Measurements from ENCODE around the gene KLK5.
"Not testable (repeated sequence)": the region's sequence is repeated elsewhere in the genome, so short reads cannot be mapped to it uniquely, and the experiment has no call there.

The KLK5 gene

DNA sequence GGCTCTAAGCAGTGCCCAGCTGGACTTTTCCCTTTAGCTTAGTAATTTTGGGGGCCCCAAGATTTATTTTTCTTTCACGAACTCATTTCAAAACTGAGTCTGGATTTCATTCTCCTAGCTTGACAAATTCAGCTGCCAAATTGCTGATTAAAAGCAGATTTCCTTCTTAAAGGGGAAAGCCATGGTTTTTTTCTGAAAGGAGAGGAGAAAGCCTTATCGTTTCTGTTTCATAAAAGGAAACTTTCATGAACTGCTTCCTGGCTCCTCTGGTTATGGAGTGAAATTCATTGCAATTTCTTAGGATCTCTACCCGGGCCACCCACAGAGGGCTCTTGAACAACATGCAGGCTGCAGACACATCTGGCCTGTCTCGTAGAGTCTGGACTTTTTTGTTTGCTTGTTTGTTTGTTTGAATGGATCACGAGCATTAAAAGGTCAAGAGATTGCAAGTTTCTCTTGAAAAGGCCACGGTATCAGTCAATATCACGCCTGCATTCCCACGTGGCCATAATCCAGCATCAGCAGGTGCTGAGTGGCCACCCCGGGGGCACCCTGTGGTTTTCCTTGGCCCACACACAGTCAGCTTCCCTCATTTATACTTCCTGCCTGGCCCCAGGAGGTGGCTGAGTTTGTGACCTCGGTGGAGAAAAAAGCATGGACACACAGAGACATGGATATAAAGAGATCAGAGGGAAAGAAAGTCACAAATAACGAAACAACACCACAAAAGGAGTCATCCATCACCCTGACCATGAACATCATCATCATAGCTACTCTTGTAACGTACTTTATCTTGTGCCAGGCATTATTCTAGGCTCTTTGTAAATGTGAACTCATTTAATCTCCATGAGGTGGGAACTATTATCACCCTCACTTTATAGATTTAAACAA is 31.2 kb downstream of the KLK5 start:
- peak; percentile 24 to 37 for ATAC-seq

DNA sequence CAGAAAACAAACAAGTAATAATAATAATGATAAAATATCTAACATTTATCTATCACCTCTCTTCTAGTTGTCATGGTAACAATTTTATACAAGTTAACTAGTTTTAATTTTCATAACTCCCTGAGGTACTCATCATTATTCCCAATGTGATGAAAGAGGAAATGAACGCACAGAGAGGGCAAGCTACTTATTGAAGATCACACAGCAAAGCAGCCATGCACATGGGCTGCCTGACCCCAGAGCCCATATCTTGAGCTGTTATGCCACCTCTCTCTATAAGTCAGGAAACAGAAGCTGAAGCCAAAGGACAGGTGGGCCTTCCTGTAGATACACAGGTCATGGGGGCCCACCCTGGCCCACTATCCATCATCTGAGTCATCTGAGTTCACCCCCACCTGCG is 36.8 kb downstream of the KLK5 start:
- no peak for ATAC-seq

DNA sequence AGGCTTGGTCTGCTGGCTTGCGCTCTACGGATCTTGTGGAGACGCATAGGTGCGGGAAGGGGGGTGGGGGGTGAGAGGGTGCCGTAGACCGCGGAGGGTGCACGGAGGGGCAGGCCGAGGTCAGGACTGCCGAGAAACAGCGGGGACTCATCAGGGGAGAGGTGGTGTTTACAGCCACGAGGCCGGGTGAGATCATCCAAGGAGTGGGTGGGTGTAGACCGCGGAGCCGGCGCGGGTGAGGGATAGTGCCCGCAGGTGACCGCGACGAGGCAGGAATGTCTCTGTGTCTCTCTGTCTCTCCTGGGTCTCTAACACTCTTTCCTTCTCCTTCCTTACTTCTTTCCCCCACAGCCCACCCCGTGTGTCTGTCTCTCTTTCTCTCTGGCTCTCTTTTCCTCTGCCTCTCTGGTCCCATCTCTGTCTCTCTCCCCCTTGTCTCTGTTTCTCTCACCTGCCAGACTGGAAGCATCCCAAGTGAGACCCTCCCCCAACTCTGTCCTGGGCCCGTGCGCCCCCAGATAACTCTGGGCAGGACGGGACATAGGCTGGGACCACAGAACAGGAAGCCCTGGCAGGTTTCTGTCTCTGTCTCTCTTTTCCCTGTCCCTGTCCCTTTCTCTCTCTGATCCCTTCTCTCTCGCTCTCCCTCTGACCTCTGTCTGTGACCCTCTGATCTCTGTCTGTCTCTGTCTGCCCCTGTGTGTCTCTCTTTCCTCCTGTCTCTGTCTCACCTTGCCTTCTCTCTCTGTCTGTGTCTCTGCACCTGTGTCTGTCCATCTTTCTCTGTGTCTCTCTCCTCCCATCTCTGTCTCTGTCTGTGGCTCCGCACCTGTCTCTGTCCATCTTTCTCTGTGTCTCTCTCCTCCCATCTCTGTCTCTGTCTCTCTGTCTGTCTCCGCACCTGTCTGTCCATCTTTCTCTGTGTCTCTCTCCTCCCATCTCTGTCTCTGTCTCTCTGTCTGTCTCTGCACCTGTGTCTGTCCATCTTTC is 39.8 kb downstream of the KLK5 start:
- ATAC-seq: peak; percentile 53 to 59

DNA sequence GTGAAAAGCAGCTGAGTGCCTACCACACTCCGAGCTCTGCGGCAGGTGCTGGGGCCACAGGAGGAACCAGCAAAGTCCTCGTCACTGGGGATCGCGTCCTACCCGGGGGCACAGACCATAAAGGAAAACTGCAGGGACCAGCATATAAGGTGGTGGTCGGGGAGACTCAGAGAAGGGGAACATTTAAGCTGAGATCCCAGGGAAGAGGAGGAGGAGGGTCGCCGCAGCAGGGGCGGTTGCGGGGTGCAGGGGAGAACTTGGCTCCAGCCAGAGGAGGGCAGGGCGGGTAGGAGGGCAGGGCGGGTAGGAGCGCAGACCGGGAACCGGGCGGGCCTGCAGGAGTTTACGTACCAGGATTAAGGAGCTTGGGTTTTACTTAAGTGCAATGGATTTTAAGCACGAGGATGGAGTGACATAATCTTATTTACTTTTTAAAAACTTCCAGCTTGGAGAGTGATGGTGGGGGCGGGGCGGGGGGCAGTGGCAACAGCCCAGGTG is 40.7 kb downstream of the KLK5 start:
- ATAC-seq: no peak

DNA sequence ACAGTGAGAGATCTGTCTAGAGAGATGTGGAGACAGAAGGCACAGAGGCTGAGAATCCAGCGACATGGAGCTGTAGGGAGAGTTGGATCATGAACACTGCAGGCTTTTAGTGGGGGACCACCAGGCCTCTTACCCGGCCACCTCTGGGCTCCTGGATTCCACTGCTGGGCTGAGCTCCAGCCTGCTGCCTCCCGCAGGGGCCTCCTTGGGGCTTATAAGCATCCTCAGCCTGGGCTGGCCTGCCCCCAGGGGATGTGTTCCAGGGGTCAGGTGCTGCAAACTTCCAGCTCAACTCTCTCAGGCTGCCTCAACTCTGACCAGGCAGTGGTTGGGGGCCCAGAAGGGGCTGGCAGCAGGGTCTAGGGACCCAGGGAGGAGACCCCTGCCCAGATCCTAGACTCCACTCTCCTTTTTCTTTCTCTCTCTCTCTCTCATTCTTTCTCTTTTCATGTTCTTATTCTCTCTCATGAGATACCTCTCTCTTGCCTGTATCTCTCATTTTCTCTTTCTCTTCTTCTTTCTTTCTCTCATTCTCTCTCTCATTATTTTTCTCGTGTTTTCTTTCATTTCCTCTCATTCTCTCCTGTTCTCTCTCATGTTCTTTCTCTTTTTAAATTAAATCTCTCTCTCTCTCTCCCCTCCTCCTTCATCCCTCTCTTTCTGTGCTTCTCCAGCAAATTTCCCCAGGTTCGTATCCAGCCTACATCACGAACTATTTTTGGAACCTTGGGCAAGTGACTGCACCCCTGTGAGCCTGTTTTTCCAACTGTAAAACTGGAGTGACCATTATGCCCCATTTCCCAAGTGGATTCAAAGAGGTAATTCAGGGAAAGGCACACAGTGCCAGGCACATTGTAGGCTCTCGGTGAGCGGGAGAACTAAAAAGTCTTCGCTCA is 41.4 kb downstream of the KLK5 start, which contains the start of gene KLK4:
Gene KLK4 (minus strand): TSS at position 190 of the 896 bp plus-strand sequence. CDS start 657 bp downstream, outside the sequence.
- no peak for ATAC-seq

DNA sequence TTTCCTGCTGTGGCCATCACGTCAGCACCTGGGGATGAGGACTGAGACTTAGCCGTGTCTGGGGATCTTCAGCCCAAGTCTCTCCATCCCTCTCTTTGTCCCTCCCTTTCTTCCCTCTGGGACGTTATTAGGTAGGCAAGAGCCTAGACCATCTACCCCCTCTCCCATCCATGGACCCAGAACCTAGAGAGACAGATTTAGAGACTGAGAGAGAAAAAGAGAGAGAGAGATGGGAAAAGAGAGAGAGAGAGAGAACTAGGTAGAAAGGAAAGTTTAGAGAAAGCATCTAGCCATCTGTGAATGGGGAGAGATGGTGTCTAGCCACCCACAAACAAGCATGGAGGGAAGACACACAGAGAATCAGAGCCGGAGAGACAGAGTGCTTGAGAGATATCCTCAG is 42.1 kb downstream of the KLK5 start:
- ATAC-seq: no peak

DNA sequence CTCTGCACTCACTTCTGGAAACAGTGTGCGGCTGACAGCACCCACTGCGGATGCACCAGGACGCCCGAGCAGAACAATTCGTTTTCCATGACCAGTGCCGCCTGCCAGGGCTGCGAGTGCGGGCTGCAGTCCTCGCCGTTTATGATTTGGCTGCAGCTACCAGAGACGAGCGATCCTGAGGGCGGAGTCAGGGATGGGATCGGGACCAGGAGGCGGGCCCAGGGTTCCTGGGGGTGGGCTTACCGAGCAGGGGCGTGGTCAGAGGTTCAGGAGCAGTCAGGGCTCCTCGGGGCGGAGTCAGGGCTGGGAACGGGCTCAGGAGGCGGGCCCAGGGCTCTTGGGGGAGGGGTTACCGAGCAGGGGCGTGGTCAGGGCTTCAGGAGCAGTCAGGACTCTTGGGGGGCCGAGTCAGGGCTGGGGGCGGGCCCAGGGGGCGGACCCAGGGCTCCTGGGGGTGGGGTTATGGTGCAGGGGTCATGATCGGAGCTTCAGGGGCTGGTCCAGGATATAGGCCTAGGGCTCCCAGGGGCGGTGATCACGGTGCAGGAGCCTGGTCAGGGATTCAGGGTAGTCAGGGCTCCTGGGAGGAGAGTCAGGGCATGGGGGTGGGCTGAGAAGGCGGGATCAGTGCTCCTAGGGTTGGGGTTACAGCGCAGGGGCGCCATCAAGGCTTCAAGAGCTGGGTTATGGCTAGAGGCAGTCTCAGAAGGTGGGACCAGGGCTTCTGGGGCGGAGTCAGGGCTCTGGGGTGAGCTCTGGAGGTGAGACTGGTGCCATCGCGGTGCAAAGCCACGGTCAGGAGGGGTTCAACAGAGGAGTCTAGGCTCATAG is 43.4 kb downstream of the KLK5 start:
- ATAC-seq: peak in 1 of 2 donors; percentile 32

DNA sequence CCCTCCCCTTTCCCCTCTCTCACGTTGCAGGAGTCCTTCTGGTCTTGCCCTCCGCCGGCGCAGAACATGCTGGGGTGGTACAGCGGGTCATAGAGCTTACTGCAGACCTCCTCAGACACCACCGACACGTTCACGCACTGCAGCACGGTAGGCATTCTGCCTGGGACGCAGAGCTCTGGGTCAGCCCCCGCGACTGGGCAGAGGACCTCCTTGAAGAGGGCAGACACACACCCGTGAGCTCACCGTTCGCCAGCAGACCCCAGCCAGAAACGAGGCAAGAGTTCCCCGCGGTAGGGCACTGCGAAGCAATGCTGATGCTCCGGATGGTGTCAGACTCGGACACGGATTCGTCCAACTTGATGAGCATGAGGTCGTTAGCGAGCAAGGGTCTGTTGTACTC is 44.5 kb downstream of the KLK5 start:
- ATAC-seq: no peak

DNA sequence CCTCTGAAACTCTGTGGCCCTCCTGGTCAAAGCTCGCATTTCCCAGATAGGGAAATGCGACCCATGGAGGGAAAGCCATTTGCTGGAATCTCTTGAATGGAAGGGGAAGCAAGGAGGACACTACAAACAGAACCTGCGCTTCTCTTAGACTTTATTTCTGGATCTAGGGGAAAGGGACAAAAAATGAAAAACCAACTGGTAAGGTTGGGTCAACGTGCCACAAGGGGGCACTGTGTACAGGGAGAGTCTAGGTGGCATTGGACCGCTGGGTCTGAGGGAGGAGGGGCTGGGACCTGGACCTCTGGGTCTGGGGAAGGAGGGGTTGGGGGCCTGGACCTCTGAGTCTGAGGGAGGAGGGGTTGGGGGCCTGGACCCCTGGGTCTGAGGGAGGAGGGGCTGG is 46.6 kb downstream of the KLK5 start:
- ATAC-seq: no peak

DNA sequence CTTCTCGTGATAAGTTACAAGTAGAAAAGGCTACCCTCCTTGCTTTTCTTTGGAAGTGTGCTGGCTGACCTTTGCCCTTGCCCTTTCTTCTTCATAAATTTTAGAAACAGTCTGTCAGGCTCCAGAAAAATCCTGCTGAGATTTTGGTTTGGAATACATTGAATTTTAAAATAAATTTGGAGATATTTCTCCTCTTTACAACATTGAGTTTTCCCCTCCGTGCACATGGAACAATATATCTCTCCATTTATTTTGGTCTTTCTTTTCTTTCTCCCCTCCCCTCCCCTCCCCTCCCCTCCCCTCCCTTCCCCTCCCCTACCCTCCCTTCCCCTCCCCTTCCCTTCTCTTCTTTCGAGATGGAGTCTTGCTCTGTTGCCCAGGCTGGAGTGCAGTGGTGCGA is 50.2 kb downstream of the KLK5 start:
- ATAC-seq: no peak

DNA sequence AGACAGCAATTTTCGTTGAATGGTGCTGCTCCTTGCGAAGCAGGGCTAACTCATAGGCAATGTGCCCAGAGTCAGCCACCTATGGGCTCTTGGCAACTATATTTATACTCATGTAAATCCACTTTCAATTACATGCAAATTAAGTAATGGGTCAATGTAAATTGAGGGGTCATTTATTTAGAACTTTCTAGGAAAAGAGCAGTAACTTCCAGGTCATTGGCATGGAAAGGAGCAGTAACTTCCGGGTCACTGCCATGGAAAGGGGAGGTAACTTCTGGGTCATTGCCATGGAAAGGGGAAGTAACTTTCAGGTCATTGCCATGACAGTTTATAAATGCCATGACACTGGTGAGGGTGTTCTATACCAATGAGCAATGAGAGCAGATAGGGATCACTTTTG is 53.3 kb downstream of the KLK5 start:
- ATAC-seq: no peak

DNA sequence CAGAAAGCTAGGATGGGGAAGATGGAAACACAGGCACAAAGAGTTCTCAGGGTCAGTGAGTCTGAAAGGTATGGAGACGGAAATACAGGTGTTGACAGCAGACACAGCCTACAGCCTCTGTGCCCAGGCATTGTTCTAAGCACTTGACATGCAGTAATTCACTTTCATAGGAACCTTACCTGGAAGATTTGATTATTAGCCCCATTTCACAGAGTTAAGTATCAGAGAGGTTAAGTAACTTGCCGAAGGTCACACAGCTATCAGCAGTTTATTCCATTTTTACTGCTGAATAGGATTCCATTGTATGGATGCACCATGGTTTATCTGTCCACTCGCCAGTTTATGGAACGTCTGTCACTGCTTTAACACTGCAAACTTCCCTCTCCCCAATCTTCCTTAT is 54.8 kb downstream of the KLK5 start:
- ATAC-seq: no peak

DNA sequence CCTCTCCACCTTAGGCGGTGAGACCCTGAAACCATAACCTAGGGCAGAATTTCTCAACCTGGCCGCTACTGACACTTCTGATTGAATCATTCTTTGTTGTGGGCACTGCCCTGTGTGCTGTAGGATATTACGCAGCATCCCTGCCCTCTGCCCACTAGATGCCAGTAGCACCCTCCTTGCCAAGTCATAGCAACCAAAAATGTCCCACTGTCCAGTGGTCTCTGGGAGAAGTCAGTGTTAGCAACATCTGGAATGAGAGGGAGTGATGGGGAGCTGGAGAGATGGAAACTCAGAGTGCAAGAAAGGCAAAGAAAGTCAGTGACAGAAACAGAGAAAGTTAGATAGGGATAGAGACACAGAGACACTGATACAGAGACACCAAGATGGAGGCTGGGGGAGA is 55.2 kb downstream of the KLK5 start:
- ATAC-seq: no peak

DNA sequence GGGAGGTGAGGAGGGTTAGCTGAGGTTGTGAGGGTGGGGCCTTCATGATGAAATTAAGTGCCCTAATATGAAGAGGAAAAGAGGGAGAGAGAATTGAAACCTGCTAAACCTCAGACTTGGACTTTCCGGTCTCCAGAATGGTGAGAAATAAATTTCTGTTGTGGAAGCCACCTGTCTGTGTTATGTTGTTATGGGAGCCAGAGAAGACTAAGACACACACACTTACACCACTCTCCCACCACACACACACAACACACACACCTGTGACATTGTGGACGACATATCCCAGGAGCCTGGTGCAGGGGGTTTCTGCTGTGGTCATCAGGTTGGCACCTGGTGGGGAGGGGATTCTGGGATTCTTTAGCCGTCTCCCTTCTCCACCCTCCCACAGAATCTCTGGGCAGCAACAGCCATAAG is 55.6 kb downstream of the KLK5 start:
- ATAC-seq: no peak

DNA sequence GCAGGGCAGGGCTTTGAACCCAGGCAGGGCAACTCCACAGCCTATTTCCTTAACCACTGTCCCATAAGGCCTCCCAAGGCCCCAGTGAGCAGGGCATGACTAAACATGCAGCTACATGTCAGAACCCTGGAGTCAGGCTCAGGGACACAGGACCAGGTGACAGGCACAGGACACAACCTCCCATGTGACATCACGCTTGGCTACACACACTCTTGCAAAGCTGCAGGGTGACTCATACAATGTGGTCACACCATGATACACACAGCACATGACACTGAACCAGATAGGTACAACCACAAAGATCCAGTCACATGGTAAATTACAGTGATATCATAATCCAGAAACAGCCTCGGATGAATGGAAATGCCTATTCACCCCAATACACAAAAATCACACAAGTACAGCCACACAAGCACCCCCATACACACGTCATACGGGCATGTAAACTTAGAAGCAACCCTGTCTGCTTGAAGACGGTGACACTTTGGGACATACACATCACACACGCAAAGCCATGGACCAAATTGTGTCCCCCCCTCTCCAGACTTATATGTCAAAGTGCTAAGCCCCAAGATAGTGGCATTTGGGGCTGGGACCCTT is 56.1 kb downstream of the KLK5 start:
- ATAC-seq: peak; percentile 75 to 85

DNA sequence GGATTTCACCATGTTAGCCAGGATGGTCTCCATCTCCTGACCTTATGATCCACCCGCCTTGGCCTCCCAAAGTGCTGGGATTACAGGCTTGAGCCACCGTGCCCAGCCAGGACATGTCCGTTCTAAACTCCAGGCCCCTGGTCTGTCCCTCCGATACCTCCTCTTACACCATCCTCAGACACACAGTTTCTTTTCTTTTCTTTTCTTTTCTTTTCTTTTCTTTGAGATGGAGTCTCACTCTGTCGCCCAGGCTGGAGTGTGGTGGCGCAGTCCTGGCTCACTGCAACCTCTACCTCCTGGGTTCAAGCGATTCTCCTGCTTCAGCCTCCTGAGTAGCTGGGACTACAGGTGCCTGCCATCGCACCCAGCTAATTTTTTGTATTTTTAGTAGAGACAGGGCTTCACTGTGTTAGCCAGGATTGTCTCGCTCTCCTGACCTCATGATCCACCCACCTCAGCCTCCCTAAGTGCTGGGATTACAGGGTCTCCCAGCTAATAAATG is 56.7 kb downstream of the KLK5 start:
- not testable (repeated sequence) for ATAC-seq

DNA sequence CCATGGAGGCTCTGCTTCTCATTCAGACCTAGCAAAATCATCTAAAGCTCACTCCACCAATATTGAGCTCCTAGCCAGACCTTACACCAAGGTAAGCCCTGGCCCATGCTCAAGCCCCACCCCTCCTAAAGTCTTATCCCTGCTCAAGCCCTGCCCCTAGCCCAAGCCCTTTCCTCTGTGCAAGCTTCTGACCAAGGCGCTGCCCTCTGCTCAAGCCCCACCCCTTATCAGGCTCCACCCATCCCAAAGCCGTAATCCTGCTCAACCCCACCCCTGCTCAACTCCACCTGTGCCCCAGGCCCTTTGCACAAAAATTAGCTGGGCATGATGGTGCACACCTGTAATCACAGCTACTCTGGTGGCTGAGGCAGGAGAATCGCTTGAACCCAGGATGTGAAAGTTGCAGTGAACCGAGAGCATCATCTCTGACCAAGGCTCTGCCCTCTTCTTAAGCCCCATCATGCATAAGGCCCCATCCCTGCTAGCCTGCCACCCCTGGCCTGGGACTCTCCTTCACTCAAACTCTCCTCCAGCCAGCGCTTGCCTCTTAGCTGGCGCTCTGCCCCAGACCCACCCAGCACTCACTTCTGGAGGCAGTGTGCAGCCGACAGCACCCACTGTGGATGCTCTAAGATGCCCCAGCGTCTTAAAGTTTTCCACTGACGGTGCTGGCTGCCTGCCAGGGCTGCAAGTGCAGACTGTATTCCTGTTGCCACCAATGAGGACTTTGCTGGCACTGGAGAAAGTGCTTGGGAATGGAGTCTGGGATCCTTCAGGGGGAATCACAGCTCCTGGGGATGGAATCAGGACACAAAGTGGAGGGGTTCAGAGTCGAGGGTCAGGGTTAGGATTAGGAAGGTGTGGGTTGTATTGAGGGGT is 58.1 kb downstream of the KLK5 start:
- no peak for ATAC-seq
